SK-N-MC (cell line): ENCODE measurements around the gene PLCZ1.

Source experiments
- DNase-seq: peaks from one replicate; pipeline ENCODE4 v3.0.0-alpha.2; 2011; ENCODE audit warnings: low read depth, low spot score
- H3K27ac ChIP-seq: fragments of 200-600 bp; sonication (generic); 2 replicates; pipeline ENCODE4 v1.5.1; 2016; ENCODE audit warnings: mixed run types
- H3K36me3 ChIP-seq: fragments of 200-600 bp; sonication (generic); 2 replicates; pipeline ENCODE4 v1.6.1; 2017; ENCODE audit warnings: antibody characterized with exemption, low read length, mixed read lengths; ENCODE audit not compliant: insufficient read depth
- H3K4me3 ChIP-seq: fragments of 200-600 bp; sonication (generic); 2 replicates; pipeline ENCODE4 v1.5.1; 2016
- H3K9ac ChIP-seq: fragments of 200-600 bp; sonication (generic); 2 replicates; pipeline ENCODE4 v1.8.0; 2017; ENCODE audit warnings: mixed run types, mixed read lengths; ENCODE audit not compliant: insufficient read length
- H3K9me3 ChIP-seq: fragments of 200-600 bp; sonication (generic); 2 replicates; pipeline ENCODE4 v1.6.1; 2017; ENCODE audit warnings: low read depth, mild to moderate bottlenecking, antibody characterized with exemption, low read length, moderate library complexity, mixed read lengths
- EZH2 ChIP-seq: fragments of 200-600 bp; sonication (generic); IDR thresholded peaks from one replicate; pipeline ENCODE4 v1.6.1; 2017; ENCODE audit warnings: antibody characterized with exemption
- FOXP2 ChIP-seq: optimal IDR thresholded peaks from 2 replicates; pipeline ENCODE3; 2011; ENCODE audit warnings: mild to moderate bottlenecking, moderate library complexity; ENCODE audit not compliant: insufficient read depth; ENCODE audit errors: extremely low read length, control extremely low read depth
- POLR2AphosphoS5 ChIP-seq: IDR thresholded peaks from 2 replicates; pipeline ENCODE4 v1.6.1; 2012; ENCODE audit warnings: mild to moderate bottlenecking, low read depth, low read length, borderline replicate concordance

The PLCZ1 gene

GRCh38 chr12:18655351-18655750, 82.5 kb downstream of the PLCZ1 start:
- Histone ChIP-seq H3K4me3 (no peak overlapping the region), H3K36me3 (no peaks in the 10 kb centered on the region), H3K27ac (no peak overlapping the region), H3K9me3 (no peaks in the 10 kb centered on the region), H3K9ac (no peak overlapping the region)
- no peak for TF ChIP-seq FOXP2
- TF ChIP-seq EZH2: no peak
- TF ChIP-seq POLR2AphosphoS5: no peak
- no peak for DNase-seq

GRCh38 chr12:18653465-18653864, 84.3 kb downstream of the PLCZ1 start:
- TF ChIP-seq POLR2AphosphoS5 (no peak), FOXP2 (no peak), EZH2 (no peak)
- no peak overlapping the region for H3K4me3 ChIP-seq

GRCh38 chr12:18652596-18652995, 85.2 kb downstream of the PLCZ1 start:
- TF ChIP-seq POLR2AphosphoS5 (no peak), FOXP2 (no peak), EZH2 (no peak)
- Histone ChIP-seq H3K36me3 (no peaks in the 10 kb centered on the region), H3K4me3 (no peak overlapping the region), H3K9me3 (no peaks in the 10 kb centered on the region), H3K27ac (no peak overlapping the region), H3K9ac (no peak overlapping the region)
- no peak for DNase-seq

More at GRCh38 chr12:18653465-18653864, 84.3 kb downstream of the PLCZ1 start:
- Histone ChIP-seq H3K9me3 (no peaks in the 10 kb centered on the region), H3K36me3 (no peaks in the 10 kb centered on the region), H3K27ac (no peak overlapping the region), H3K9ac (no peak overlapping the region)
- DNase-seq: no peak

DNA sequence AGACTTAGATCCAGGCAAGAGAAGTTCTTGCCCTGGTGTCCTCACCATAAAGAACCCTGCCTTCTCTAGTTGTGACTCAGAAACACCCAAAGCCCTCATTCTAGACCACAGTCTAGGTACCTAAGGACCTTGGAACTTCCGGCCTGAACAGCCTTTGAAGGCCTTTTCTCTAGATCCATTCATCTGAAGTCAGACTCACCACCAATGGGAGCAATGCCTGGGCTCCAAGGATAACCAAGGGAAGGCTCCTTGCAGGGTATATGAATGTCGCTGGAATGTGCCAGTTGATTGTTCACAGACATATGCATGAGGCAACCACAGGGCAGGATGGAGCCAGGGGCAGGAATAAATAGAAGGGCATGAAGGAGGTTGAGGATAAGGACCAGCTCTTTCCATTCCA, 86.3 kb downstream of the PLCZ1 start:
- H3K4me3 ChIP-seq: no peak overlapping the region
- H3K9me3 ChIP-seq: no peaks in the 10 kb centered on the region
- H3K9ac ChIP-seq: no peak overlapping the region
- no peak for DNase-seq
- H3K36me3 ChIP-seq: no peaks in the 10 kb centered on the region
- TF ChIP-seq FOXP2 (no peak), EZH2 (no peak), POLR2AphosphoS5 (no peak)
- no peak overlapping the region for H3K27ac ChIP-seq

DNA sequence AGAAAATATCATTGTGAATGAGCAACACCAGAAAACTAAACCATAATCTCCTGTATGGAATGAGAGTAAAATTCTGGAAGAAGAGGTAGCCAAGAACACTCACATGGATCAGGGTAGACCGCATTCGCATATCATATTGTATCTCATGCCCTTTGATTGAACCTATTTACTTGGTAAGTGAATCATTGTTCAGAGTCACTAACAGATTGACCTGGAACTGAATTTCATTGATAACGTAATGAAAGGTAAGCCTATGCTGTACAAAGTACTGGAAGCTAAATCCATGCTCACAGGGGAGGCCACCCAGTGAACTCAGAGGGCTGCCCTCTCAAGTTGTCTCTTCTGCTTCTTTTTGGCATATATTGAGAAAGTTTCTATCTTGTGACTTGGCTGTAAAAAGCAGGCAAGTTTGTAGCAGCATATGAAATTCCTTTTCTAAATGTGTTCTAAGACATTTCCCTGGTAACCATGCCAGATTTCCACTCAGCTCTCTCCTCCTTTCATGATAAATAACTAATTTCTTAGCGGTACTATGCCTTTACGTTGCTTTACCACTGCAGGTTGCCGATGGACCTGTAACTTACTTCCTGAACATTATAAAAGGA, 91.4 kb downstream of the PLCZ1 start:
- TF ChIP-seq FOXP2 (no peak), EZH2 (no peak), POLR2AphosphoS5 (no peak)
- DNase-seq: no peak
- Histone ChIP-seq H3K9ac (no peak overlapping the region), H3K36me3 (no peaks in the 10 kb centered on the region), H3K9me3 (no peaks in the 10 kb centered on the region), H3K27ac (no peak overlapping the region), H3K4me3 (no peak overlapping the region)

- no peak overlapping the region for H3K27ac ChIP-seq
- no peak overlapping the region for H3K4me3 ChIP-seq
- no peaks in the 10 kb centered on the region for H3K36me3 ChIP-seq
- H3K9ac ChIP-seq: no peak overlapping the region
- TF ChIP-seq POLR2AphosphoS5: no peak
- no peak for TF ChIP-seq FOXP2
- TF ChIP-seq EZH2: no peak
- no peaks in the 10 kb centered on the region for H3K9me3 ChIP-seq
- DNase-seq: no peak
Measured at GRCh38 chr12:18644564-18644963, 93.2 kb downstream of the PLCZ1 start.

- TF ChIP-seq EZH2 (no peak), FOXP2 (no peak), POLR2AphosphoS5 (no peak)
- H3K27ac ChIP-seq: no peak overlapping the region
- H3K9me3 ChIP-seq: no peaks in the 10 kb centered on the region
Measured at GRCh38 chr12:18643681-18644080, 94.1 kb downstream of the PLCZ1 start.

GRCh38 chr12:18640321-18640955, 97.4 kb downstream of the PLCZ1 start:
- no peak overlapping the region for H3K9ac ChIP-seq
- H3K27ac ChIP-seq: no peak overlapping the region
- no peak overlapping the region for H3K4me3 ChIP-seq
- TF ChIP-seq EZH2 (no peak), POLR2AphosphoS5 (no peak), FOXP2 (no peak)
- H3K9me3 ChIP-seq: no peaks in the 10 kb centered on the region
- no peak for DNase-seq
- H3K36me3 ChIP-seq: no peaks in the 10 kb centered on the region

More at GRCh38 chr12:18643681-18644080, 94.1 kb downstream of the PLCZ1 start:
- Histone ChIP-seq H3K36me3 (no peaks in the 10 kb centered on the region), H3K4me3 (no peak overlapping the region), H3K9ac (no peak overlapping the region)
- no peak for DNase-seq

DNA sequence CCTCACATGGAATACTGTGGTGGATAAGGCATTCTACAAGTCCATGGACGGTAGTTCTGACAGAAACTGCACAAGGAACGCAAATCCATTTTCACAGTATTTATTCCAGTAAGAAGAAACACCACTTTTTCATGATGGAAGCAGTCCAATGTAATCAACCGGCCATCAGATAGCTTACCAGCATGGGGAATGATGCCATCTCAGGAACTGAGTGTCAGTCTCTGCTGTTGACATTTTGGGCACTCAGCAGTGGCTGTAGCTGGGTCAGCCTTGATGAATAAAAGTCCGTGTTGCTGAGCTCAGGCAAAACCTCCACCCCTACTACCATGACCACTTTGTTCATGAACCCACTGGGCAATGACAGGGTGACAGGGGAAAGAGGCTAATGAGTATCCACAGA, 103.4 kb downstream of the PLCZ1 start:
- Histone ChIP-seq H3K36me3 (no peaks in the 10 kb centered on the region), H3K9ac (no peak overlapping the region), H3K9me3 (no peaks in the 10 kb centered on the region), H3K27ac (no peak overlapping the region), H3K4me3 (no peak overlapping the region)
- no peak for DNase-seq
- TF ChIP-seq EZH2: no peak
- no peak for TF ChIP-seq POLR2AphosphoS5
- no peak for TF ChIP-seq FOXP2
